ENCODE measurements around the gene AKR1B1.

AKR1B1 gene

GRCh38 chr7:134444198-134444960, 14.5 kb downstream of the AKR1B1 start:
- DNase-seq (ENCODE audit: low read depth), result no peak

- DNase-seq (ENCODE audit: low read depth), result peak; percentile 30
These were observed 15.4 kb downstream of the AKR1B1 start for GRCh38 chr7:134443396-134444070.

GRCh38 chr7:134442441-134443220, 16.3 kb downstream of the AKR1B1 start:
- no peak for DNase-seq (ENCODE audit: low read depth)

- no peak for DNase-seq (ENCODE audit: low read depth)
These were observed 17.6 kb downstream of the AKR1B1 start for GRCh38 chr7:134441264-134441663.

- no peak for DNase-seq (ENCODE audit: low read depth)
These were observed 18.4 kb downstream of the AKR1B1 start for GRCh38 chr7:134440476-134440875.

- no peak for DNase-seq (ENCODE audit: low read depth)
These were observed 18.8 kb downstream of the AKR1B1 start for GRCh38 chr7:134440067-134440466.

GRCh38 chr7:134438946-134439345, 20.0 kb downstream of the AKR1B1 start:
- DNase-seq (ENCODE audit: low read depth), result peak; percentile 43

GRCh38 chr7:134435161-134435920, 23.6 kb downstream of the AKR1B1 start:
- peak; percentile 90 for DNase-seq (ENCODE audit: low read depth)

- no peak for DNase-seq (ENCODE audit: low read depth)
These were observed 24.2 kb downstream of the AKR1B1 start for GRCh38 chr7:134434701-134435100.

GRCh38 chr7:134433430-134433829, 25.5 kb downstream of the AKR1B1 start:
- DNase-seq (ENCODE audit: low read depth), result no peak

- DNase-seq (ENCODE audit: low read depth), result peak; percentile 94
These were observed 26.4 kb downstream of the AKR1B1 start for GRCh38 chr7:134432296-134433152.

GRCh38 chr7:134431815-134432214, 27.1 kb downstream of the AKR1B1 start:
- no peak for DNase-seq (ENCODE audit: low read depth)

GRCh38 chr7:134429481-134429880, 29.4 kb downstream of the AKR1B1 start:
- no peak for DNase-seq (ENCODE audit: low read depth)

GRCh38 chr7:134428942-134429341, 30.0 kb downstream of the AKR1B1 start:
- no peak for DNase-seq (ENCODE audit: low read depth)

GRCh38 chr7:134427896-134428295, 31.0 kb downstream of the AKR1B1 start:
- DNase-seq (ENCODE audit: low read depth), result no peak

- DNase-seq (ENCODE audit: low read depth), result no peak
These were observed 33.1 kb downstream of the AKR1B1 start for GRCh38 chr7:134425777-134426176.

GRCh38 chr7:134422638-134423037, 36.3 kb downstream of the AKR1B1 start:
- DNase-seq (ENCODE audit: low read depth), result no peak

GRCh38 chr7:134422008-134422407, 36.9 kb downstream of the AKR1B1 start:
- DNase-seq (ENCODE audit: low read depth), result no peak

GRCh38 chr7:134420424-134421125, 38.3 kb downstream of the AKR1B1 start:
- DNase-seq (ENCODE audit: low read depth), result peak; percentile 62

GRCh38 chr7:134419875-134420274, 39.0 kb downstream of the AKR1B1 start:
- no peak for DNase-seq (ENCODE audit: low read depth)

Data from iris pigment epithelial cell (primary cell).